Stimulated activated CD8-positive, alpha-beta memory T cell treated with anti-CD3 and anti-CD28 coated beads, Interleukin-12 subunit alpha, Interleukin-12 subunit beta, amount 100 ng/mL, for 4 hours (primary cell): Measurements from ENCODE around the gene CD46.
"Not testable (repeated sequence)": the region's sequence is repeated elsewhere in the genome, so short reads cannot be mapped to it uniquely, and the experiment has no call there.

Experiments
- DNase-seq: peaks from one replicate; pipeline ENCODE4 v3.0.0-alpha.2; 2020; ENCODE audit warnings: low read depth

The CD46 gene

GRCh38 chr1:207751463-207751789 lies 428 bp upstream of the CD46 start:
- not testable (repeated sequence) for DNase-seq

- no peak for DNase-seq
These were observed 673 bp downstream of the CD46 start for GRCh38 chr1:207752456-207752998.

- no peak for DNase-seq
These were observed 1.8 kb downstream of the CD46 start for GRCh38 chr1:207753611-207754010.

- DNase-seq = no peak
These were observed 2.2 kb downstream of the CD46 start for GRCh38 chr1:207754011-207754410.

GRCh38 chr1:207754974-207755700 lies 3.3 kb downstream of the CD46 start:
- DNase-seq = no peak

- no peak for DNase-seq
These were observed 4.2 kb downstream of the CD46 start for GRCh38 chr1:207755846-207756693.

GRCh38 chr1:207762622-207763021 lies 10.8 kb downstream of the CD46 start:
- no peak for DNase-seq

GRCh38 chr1:207763091-207763490 lies 11.2 kb downstream of the CD46 start:
- no peak for DNase-seq

- DNase-seq = no peak
These were observed 12.1 kb downstream of the CD46 start for GRCh38 chr1:207763972-207764371.

GRCh38 chr1:207766569-207766968 lies 14.7 kb downstream of the CD46 start:
- no peak for DNase-seq

GRCh38 chr1:207770514-207770913 lies 18.7 kb downstream of the CD46 start:
- DNase-seq = not testable (repeated sequence)

- DNase-seq = not testable (repeated sequence)
These were observed 24.2 kb downstream of the CD46 start for GRCh38 chr1:207776045-207776444.

- DNase-seq = not testable (repeated sequence)
These were observed 25.6 kb downstream of the CD46 start for GRCh38 chr1:207777412-207777811.

- no peak for DNase-seq
These were observed 27.2 kb downstream of the CD46 start for GRCh38 chr1:207779008-207779407.

- DNase-seq = no peak
These were observed 29.5 kb downstream of the CD46 start for GRCh38 chr1:207781312-207781711.

- DNase-seq = no peak
These were observed 35.9 kb downstream of the CD46 start for GRCh38 chr1:207787776-207788175.

- DNase-seq = no peak
These were observed 37.5 kb downstream of the CD46 start for GRCh38 chr1:207789386-207789785.

- DNase-seq = no peak
These were observed 38.2 kb downstream of the CD46 start for GRCh38 chr1:207789792-207790787.

GRCh38 chr1:207791290-207791689 lies 39.4 kb downstream of the CD46 start:
- DNase-seq = no peak

- no peak for DNase-seq
These were observed 41.5 kb downstream of the CD46 start for GRCh38 chr1:207793327-207793726.

GRCh38 chr1:207794861-207795260 lies 43.0 kb downstream of the CD46 start:
- DNase-seq = no peak
